Uterus (tissue), 4 donors: ENCODE results near the gene WDTC1. TPM values are rescaled to one million over a fixed set of nuclear protein-coding genes. Genes with fewer than 3 reads are reported as not detected.

Experiments used
- DNase-seq, 2 donors: peaks; one replicate each; pipeline ENCODE4 v3.0.0-alpha.2; 2019 to 2020
- H3K27ac ChIP-seq, 2 donors: fragments of 200-600 bp; sonication (generic); 1 replicate in 1 of 2; 2 replicates in 1 of 2; pipeline ENCODE4 v1.5.1; 2016 to 2018
- H3K27me3 ChIP-seq, 2 donors: fragments of 200-600 bp; sonication (generic); one replicate each; pipeline ENCODE4 v1.5.1; 2018 to 2019; ENCODE audit warnings: control low read depth in 1 of 2
- H3K36me3 ChIP-seq, 2 donors: fragments of 200-600 bp; sonication (generic); one replicate each; pipeline ENCODE4 v1.5.1; 2019; ENCODE audit warnings: control low read depth in 1 of 2
- H3K4me1 ChIP-seq, 2 donors: fragments of 200-600 bp; sonication (generic); one replicate each; pipeline ENCODE4 v1.5.1; 2018 to 2019; ENCODE audit warnings: control low read depth in 1 of 2
- H3K4me3 ChIP-seq, 2 donors: fragments of 200-600 bp; sonication (generic); 1 replicate in 1 of 2; 2 replicates in 1 of 2; pipeline ENCODE4 v1.5.1; 2018 to 2019; ENCODE audit warnings: mild to moderate bottlenecking in 1 of 2
- H3K9me3 ChIP-seq, 2 donors: fragments of 200-600 bp; sonication (generic); one replicate each; pipeline ENCODE4 v1.5.1; 2019; ENCODE audit warnings: control low read depth in 1 of 2
- CTCF ChIP-seq, 4 experiments: fragments of 200-600 bp in 2 of 4; fragments of 450-650 bp in 2 of 4; sonication (generic) in 2 of 4; IDR thresholded peaks; one replicate each; pipeline ENCODE4 v1.5.1; 2016 to 2019; ENCODE audit warnings: antibody characterized with exemption in 4 of 4, mild to moderate bottlenecking in 2 of 4, moderate library complexity in 1 of 4
- POLR2A ChIP-seq, 2 donors: fragments of 450-650 bp; IDR thresholded peaks; one replicate each; pipeline ENCODE4 v1.6.1; 2016; ENCODE audit warnings: antibody characterized with exemption in 2 of 2, mild to moderate bottlenecking in 1 of 2, moderate library complexity in 1 of 2
- intact Hi-C: fragments of 100-400 bp; cut with DNase I; formaldehyde crosslinking; loops from one replicate; pipeline ENCODE4 v1.15.1; 2023; ENCODE audit warnings: low total_unique reads
- total RNA-seq, 4 donors: library from RNA; depleted of rRNA in 3 of 4; stranded (reverse); fragments of >200 nt in 3 of 4; gene quantifications; one replicate each; pipeline versions ENCODE4 v1.1.0 to v1.2.4, GENCODE V29; 2014 to 2023
- donor health status: DM: yes; HTN: yes; CAD: no.

Gene WDTC1
- total RNA-seq, 4 donors from 2014 or later, result 5.6 to 45.8 (median 34.2) TPM

- H3K36me3 ChIP-seq, result no peaks in the 10 kb centered on the region
- H3K4me1 ChIP-seq, result no peaks in the 10 kb centered on the region
- intact Hi-C loops, result no loop called here
- DNase-seq, result no peak
- TF ChIP-seq POLR2A (IDR thresholded peaks at IDR 0.05), result no peak
- no peak for TF ChIP-seq CTCF (IDR thresholded peaks at IDR 0.05)
- no peak overlapping the region for H3K4me3 ChIP-seq
- H3K27me3 ChIP-seq, result no peaks in the 10 kb centered on the region
- no peak overlapping the region for H3K27ac ChIP-seq
- no peaks in the 10 kb centered on the region for H3K9me3 ChIP-seq
These were observed 96.4 kb downstream of the WDTC1 start for GRCh38 chr1:27330786-27331185.

GRCh38 chr1:27331426-27331825, 97.0 kb downstream of the WDTC1 start:
- Histone ChIP-seq H3K4me1 (no peaks in the 10 kb centered on the region), H3K4me3 (no peak overlapping the region), H3K36me3 (no peaks in the 10 kb centered on the region), H3K27me3 (no peaks in the 10 kb centered on the region), H3K9me3 (no peaks in the 10 kb centered on the region), H3K27ac (no peak overlapping the region)
- TF ChIP-seq CTCF (IDR thresholded peaks at IDR 0.05) (no peak), POLR2A (IDR thresholded peaks at IDR 0.05) (no peak)
- no peak for DNase-seq
- intact Hi-C loops, result no loop called here

- Histone ChIP-seq H3K27ac (no peak overlapping the region), H3K36me3 (no peaks in the 10 kb centered on the region), H3K9me3 (no peaks in the 10 kb centered on the region), H3K4me3 (no peak overlapping the region), H3K4me1 (no peaks in the 10 kb centered on the region), H3K27me3 (no peaks in the 10 kb centered on the region)
- TF ChIP-seq CTCF (IDR thresholded peaks at IDR 0.05) (no peak), POLR2A (IDR thresholded peaks at IDR 0.05) (no peak)
- DNase-seq, result no peak
- intact Hi-C loops, result no loop called here
These were observed 97.5 kb downstream of the WDTC1 start for GRCh38 chr1:27331922-27332321.

GRCh38 chr1:27332536-27333281, 98.3 kb downstream of the WDTC1 start:
- intact Hi-C loops, result no loop called here
- no peaks in the 10 kb centered on the region for H3K27me3 ChIP-seq
- H3K9me3 ChIP-seq, result no peaks in the 10 kb centered on the region
- no peaks in the 10 kb centered on the region for H3K4me1 ChIP-seq
- no peak overlapping the region for H3K4me3 ChIP-seq
- no peak overlapping the region for H3K27ac ChIP-seq
- no peaks in the 10 kb centered on the region for H3K36me3 ChIP-seq
- TF ChIP-seq CTCF (IDR thresholded peaks at IDR 0.05) (peak; percentile 48 to 76 (median 72)), POLR2A (IDR thresholded peaks at IDR 0.05) (no peak)
- DNase-seq, result peak; percentile 36

GRCh38 chr1:27333717-27334279, 99.4 kb downstream of the WDTC1 start:
- no peaks in the 10 kb centered on the region for H3K36me3 ChIP-seq
- intact Hi-C loops, result no loop called here
- H3K9me3 ChIP-seq, result no peaks in the 10 kb centered on the region
- H3K4me1 ChIP-seq, result no peaks in the 10 kb centered on the region
- TF ChIP-seq CTCF (IDR thresholded peaks at IDR 0.05) (no peak), POLR2A (IDR thresholded peaks at IDR 0.05) (no peak)
- no peaks in the 10 kb centered on the region for H3K27me3 ChIP-seq
- no peak overlapping the region for H3K27ac ChIP-seq
- H3K4me3 ChIP-seq, result no peak overlapping the region
- DNase-seq, result no peak
